HG03066 (cell line): Measurements from ENCODE around the gene TRIO.

Experiments used
- ATAC-seq: cut with Tn5 transposase; IDR thresholded peaks from one replicate; pipeline ENCODE4 v1.9.1; 2021; ENCODE audit warnings: low read depth; ENCODE audit not compliant: unreplicated experiment

TRIO gene

DNA sequence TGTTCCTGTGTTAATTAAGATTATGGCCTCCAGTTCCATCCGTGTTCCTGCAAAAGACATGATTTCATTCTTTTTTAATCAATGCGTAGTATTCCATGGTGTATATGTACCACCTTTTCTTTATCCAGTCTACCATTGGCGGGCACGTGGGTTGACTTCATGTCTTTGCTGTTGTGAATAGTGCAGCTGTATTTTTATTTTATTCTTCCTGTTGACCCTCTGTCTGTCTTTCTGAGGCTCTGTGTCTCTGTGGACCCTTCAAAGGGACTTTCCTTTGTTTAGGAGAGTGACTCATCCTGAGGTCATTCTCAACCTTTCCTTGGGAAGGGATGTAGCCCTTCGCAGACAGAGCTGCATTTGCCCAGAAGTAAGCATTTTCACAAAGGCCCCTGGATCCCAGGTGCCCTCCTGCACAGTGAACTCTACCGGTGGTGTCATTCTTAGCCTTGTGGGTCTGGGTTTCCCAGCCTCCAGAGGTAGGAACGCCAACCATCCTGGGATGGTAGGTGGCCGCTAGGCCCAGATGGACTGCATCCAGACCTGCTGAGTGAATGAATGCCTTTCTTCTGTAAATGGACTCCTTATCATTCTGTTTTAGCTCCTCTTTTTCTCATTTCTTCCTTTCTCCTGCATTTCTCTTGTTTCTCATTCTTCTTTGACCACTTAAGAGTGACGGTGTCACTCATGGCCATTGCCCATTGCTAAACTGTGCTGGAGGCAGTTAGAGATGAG lies 22.4 kb downstream of the TRIO start:
- ATAC-seq: no peak

DNA sequence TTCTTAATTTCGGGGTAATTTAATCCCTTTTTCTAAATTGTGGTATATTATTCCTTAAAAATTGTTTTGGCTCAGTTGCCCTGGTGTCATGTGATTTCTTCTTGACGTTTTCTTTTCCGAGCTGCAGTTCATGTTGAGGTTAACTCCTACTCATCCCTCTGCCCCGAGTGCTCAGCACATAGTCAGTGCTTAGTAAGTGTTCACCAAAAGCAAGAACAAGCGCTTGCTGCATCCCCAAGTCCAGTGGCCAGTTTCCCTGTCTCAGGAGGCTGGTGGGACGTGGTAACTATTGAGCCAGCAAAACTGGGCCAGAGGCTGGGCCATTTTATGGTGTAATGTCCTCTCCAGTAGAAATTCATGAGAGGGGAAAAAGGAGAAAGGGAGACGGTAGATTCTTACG lies 23.3 kb downstream of the TRIO start:
- no peak for ATAC-seq

DNA sequence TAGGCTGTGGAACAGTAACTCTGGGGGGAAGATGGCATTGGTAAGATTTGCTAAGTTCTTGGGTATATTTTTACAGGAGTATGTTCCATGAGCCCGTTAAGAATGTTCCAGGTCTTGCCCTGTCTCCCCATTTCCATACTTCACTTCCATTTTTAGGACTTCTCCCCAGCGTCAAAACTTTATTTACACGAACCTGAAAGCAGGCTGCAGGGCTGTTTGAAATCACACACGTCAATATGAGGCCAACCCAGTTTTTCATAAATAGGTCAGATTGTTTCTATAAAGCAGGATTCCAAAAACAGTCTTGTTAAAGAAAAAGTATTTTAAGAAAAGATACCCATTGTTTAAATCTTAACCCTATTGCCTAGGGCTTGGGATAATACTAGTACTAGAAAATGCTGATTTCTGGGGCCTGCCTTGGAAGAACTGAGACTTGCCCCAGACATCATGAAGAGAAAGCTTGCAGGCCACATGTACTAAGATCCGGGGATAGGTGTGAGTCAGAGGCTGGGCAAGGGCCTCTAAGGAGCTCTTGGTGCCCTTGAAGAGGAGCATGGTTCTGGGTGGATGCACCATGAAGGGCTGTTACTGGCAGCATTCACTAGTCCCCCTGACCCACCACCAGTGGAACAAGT lies 24.2 kb downstream of the TRIO start:
- no peak for ATAC-seq

DNA sequence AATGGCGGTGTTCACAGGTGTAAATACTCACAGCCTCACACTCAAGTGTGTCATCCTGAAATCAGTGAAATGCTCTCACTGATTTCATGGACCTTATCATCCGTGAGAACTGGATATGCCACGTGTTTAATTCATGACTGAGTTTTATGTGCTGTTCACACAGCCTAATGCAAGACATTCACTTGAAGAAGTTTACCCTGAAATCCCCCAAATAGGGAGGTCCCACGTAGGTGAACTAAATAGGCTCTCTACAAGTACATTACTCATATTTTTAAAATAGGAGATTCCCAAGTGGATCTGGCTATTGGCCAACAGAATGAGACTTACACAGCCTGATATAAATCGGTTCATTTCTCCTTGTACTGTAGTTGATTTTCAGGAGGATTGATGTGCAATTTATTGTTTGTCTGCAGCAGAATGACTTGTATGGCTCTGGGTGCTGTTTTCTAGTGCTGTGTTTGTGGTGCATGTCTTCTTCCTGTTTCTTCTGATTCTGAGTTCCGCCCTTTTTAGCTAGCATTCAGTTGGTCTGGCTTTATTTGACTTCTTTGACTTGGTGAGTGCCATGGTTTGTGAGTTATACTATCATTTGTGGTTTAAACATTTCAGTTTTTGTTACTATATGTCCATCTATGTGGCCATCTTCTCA lies 25.1 kb downstream of the TRIO start:
- peak; percentile 42 for ATAC-seq

DNA sequence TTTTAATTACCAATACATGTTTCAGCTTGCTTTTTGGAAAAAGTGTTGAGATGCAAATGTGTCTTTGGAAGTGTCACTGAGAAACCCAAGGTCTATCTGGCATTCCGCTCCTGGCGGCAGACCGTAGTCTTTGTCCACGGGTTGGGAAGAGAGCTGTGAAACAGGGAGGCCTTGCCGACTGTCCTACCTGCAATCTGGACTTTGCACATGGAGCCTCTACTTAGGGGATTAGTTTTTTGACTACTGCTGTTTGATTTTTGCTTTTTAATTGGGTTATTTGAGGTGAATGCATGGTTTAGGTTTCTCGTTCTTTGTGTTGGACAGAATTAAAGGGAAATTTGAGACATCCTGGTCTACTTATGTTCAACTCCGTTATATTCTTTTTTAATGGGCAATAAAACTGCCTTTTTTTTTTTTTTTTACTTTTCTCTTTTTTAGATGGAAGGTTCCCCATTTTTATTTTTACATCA lies 25.7 kb downstream of the TRIO start:
- ATAC-seq: no peak

DNA sequence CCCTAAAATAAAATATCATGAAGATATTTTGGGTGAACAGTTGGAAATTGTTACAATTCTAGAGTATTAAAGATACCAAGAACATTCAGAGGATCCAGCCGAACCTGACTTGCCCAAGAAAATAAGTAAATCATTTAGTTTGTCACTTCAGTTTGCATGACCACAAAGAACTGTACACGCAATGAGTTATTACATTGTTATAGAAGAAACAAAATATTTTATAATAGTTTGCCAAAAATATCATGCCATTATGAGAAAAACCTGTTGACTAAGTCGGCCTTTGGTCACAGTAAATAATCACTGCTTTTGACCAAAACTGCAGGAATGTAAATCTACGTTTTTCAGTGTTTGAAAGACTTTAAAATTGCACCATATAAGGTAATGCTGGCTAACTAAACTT lies 27.9 kb downstream of the TRIO start:
- no peak for ATAC-seq

DNA sequence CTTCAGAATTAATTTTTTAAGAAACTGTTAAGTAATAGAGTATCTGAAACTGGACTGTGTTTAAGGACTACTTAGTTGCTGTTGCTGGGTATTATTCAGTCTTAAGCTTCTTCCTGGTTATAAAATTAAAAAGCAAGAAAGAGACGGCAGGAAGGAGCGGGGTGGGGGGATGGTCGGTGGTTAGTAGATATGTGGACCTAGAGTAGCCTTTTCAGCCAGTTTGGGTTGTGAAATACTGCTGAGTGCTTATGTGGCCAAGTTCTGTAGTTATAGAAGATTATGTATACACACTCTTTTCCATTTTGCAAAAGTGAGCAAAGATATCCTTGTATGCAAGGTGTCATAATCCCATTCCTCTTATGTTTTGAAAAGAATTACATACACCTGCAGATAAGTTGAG lies 28.5 kb downstream of the TRIO start:
- peak; percentile 28 for ATAC-seq

DNA sequence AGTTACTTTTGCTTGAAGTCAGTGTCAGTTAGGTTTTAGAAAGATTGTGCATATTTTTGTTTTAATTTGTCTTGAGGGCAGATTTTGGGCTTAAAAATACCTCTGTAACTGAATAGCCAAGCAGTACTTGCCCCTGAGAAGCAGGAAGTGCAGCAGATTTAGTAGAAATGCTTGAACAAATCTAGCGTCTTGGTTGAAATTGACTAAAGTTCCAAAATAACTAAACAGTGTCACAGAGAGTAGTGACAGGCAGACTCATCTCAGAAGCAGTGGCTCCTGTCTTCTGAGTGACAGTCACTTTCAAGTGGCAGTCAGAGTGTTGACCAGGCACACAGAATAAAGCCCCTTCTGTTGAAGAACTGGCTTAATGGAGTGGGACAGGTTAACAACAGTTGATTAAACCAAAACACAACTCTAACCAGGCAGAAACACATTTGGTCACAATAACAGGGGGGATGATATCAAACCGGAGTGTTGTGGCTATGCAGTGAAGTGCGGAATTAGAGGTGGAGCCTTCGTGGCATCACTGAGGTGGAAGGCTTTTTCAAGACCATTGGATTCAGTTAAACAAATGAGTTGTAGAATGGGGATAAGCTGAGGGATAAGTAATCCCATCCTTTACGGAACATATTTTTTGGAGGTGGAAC lies 29.1 kb downstream of the TRIO start:
- no peak for ATAC-seq

DNA sequence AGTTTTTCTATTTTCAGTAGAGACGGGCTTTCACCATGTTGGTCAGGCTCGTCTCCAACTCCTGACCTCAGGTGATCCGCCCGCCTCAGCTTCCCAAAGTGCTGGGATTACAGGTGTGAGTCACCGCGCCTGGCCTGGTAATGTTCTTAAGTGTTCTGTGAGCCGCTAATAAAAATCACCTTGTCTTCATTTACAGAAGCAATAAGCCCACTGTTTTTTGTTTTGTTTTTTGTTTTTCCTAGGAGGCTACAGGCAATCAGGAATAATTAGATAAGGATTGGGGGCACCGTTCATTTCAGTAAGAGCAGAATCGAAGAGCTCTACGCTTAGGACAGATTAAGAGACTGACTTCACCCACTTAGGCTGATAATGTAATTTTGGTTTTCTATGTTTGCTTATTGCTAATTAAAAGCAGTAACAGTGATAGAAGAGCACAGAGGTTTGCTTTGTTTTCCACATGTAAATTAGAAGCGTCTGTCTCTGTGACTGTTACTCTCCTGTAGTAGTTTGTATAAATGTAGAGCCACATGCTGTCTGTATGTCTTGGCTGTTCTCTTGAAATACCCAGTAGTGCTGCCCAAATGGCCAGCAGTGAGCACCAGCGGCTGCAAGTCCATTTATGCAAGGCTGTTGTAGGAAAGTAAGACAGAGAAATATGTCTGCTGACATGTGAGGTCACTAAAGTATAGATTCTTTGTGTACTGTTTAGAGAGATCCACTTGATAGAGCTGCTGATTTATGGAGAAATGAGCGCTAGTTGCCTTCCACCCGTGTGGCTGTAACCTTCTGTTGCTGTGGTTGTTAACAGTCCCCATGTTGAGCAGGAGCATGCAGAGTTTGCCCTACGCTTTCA lies 30.5 kb downstream of the TRIO start:
- no peak for ATAC-seq

DNA sequence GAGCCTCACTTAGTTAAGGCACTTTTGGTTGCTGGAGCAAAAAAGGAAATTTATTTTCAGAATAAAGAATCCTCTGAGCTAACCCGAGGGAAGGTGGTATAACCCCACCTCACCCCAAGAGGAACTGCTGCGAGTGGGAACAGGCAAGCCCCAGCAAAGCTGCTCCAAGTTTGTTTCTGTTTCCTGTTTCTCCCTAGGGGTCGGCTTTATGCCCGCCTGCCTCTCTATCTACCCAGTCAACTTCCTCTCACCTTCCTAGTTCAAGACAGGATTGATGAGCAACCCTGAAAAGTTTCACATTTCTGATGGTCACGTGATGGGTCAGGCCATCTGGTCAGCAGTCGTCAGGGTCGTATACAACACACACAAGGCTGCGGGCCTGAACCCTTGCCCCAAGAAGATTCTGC lies 31.1 kb downstream of the TRIO start:
- no peak for ATAC-seq

DNA sequence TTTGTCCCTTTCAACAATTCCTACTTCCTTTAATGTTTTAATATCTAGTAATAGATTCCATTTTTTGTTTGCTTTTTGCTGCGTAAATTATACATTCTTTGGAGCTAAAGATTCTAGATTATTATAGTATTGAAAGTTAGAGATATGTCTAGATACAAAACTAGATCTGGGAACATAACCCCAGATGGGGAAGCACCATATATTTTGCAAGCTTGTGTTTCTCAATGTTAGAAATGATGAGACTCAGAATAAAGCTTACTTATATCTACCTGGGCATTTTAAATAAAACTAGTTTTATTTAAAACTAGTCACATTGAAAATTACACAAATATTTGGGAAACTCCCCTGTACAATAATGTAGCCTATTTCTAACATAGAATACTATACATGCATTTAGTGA lies 32.2 kb downstream of the TRIO start:
- ATAC-seq: no peak

DNA sequence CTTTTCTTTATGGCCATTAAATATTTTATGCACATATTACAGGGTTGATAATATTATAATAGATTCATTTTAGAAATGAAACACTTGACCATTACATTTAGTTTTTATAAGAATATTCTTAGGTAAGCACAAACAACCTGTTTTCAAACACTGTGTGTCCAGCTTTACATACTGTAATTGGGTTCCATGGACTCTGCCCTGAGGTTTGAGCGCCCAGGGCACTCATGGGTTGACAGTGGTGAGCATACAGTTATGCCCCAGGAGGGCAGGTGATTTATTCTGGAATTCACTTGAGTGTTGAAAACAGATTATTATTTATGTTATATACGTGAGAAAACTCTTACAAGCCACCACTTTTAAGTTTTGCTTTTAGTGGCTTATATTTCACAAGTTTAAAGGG lies 33.7 kb downstream of the TRIO start:
- no peak for ATAC-seq

DNA sequence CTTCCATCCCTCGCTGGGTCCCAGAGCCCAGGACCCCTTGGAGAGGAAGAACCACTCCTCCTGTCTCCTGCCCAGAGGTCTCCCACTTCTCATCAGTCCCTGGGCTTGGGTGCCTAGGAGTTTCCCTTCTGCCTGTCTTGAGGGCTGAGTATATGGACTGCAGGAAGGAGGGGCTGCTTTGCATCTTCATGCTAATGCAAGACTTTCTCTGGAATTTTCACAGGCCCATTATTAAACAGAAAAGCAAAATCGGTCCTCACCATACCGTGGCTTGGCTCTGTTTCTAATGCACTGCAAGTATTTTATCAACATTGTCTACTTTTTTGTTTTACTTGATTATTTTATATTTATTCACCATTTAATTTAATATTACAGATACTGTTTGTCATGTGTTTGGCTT lies 34.5 kb downstream of the TRIO start:
- no peak for ATAC-seq

DNA sequence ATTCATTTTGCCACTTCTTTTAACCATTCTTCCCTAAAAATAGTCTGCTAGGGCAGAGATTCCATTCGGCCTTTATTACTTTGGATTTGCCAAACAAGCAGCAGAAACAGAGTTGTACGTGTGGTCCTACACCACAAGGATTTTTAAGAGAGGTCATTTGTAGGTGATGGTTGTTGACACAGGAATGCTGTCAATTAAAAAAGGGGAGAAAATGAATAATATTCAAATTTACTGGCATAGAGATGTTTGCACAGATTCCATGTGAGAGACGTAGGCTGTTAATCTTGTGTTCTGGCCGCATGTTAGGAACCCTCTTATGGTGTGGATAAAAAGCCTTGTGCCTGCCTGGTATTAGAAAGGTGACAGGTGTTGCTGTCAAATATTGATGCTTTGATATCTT lies 34.9 kb downstream of the TRIO start:
- no peak for ATAC-seq

DNA sequence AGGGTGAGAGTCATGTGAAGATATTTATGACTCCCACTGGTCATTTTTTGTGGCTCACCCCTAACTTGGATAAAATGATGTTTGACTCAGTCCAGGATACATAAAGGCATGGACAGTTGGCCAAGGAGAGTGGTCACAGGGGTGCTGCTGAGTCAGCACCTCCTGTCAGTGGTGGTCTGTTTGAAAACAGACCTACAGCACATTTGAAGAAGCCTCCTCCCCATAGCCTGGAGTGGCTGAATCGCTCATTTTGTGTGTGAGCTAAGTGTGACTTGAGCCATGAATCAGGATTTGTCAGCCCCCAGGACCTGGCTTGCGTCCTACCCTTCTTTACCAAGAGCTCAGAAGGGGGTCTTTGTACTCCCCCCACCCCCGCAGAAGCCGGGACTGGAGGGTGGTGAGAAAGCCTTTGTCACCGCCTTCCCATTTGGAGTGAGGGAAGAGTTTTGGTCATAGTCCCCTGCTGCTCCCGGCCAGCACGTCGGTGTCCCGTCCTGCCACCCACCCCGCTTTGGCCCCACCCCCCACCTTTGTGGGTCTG lies 35.6 kb downstream of the TRIO start:
- no peak for ATAC-seq

DNA sequence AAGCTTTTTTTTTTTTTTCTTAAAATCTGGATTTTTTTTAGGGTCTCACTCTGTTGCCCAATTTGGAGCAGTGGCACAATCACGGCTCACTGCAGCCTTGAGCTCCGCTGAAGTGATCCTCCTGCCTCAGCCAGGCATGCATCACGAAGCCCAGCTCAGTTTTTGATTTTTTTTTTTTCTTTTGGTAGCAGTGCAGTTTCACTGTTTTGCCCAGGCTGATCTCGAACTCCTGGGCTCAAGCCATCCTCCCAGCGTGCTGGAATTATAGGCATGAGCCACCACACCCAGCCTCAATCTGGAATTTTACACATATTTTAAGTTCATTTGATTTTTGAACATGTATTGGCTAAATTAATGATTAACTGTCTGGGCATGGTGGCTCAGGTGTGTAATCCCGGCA lies 36.3 kb downstream of the TRIO start:
- ATAC-seq: no peak

DNA sequence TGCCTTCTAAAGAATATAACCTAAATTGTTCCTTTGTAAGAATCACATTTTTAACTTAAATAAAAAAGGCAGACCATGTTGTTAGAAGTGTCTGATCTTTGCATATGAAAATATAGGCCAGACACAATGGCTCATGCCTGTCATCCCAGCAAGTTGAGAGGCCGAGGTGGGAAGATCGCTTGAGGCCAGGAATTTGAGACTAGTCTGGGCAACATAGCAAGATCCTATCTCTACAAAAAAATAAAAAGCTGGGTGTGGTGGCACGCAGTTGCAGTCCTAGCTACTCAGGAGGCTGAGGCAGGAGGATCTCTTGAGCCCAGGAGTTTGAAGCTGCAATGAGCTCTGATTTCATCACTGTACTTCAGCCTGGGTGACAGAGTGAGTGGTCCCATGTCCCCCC lies 37.3 kb downstream of the TRIO start:
- no peak for ATAC-seq

DNA sequence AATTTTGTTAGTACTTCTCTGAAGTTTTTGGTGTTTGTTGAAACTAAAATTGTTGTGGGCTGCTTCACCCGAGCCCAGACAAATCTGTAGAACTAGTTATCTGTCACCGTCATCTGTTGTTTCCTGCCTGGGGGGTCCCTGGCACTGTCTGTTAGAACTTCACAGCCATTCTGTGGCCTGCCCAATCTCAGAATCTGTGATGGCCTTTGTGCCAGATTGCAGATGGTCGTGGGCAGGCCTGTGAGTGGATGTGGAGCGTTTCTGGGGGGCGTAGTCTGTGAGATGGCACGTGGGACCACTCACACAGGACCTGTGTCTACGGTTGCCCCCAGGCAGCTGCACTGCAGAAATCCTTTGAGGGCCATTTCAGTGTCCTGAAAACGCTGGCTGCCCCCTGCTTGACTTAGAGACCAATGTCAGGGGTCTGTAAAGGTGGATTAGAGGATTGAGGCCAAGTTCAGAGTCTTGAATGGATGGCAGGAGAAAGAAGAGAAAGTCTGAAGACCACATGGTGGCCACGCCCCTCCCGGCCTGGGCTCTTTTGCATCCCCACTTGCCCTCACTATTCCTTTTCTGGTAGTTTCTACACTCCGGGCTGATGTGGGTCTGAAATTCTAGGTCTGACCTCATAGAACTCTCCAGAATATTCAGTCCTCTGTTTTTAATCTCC lies 38.3 kb downstream of the TRIO start:
- ATAC-seq: no peak

DNA sequence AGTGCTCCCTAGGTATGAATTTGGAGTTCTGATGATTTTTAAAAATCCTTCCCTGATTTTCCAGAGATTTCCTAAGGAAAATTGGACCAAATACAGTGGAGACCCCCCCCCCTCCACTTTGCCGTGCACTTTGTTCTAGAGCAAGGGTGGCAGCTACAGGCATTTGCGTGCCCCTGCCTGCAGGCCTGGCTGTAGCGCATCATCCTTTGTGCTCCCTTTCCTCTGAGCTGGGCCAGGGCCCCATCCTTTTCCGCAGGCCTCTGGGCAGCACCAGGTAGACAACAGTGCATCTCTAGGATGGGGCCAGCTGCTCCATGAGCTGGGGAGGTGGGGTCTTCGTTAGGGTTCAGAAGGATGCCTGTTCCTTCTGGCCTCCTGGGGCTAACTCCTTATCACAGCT lies 39.6 kb downstream of the TRIO start:
- no peak for ATAC-seq
